ENCODE data around the gene JAM3.

The JAM3 gene

GRCh38 chr11:134159652-134160051 lies 90.8 kb downstream of the JAM3 start (continued):
- TF ChIP-seq TSHZ2 (CRISPR knock-in tag; IDR thresholded peaks at IDR 0.05) (no peak), BACH2 (CRISPR knock-in tag; IDR thresholded peaks at IDR 0.05; ENCODE audit: borderline replicate concordance) (no peak), ZFP30 (CRISPR knock-in tag; IDR thresholded peaks at IDR 0.05) (no peak), POU6F1 (CRISPR knock-in tag; IDR thresholded peaks at IDR 0.05; ENCODE audit: borderline replicate concordance, low read depth) (no peak)

GRCh38 chr11:134164490-134165370 lies 95.9 kb downstream of the JAM3 start:
- TF ChIP-seq CSRNP3 (CRISPR knock-in tag; IDR thresholded peaks at IDR 0.05) (no peak), CSDC2 (CRISPR knock-in tag; IDR thresholded peaks at IDR 0.05) (no peak), ZFP3 (CRISPR knock-in tag; IDR thresholded peaks at IDR 0.05) (no peak), CREB5 (CRISPR knock-in tag; IDR thresholded peaks at IDR 0.05; ENCODE audit: low read depth) (no peak), RARB (CRISPR knock-in tag; IDR thresholded peaks at IDR 0.05) (no peak), TCF4 (CRISPR knock-in tag; IDR thresholded peaks at IDR 0.05; ENCODE audit: borderline replicate concordance) (no peak), ISL1 (CRISPR knock-in tag; IDR thresholded peaks at IDR 0.05) (no peak), ZC3H10 (CRISPR knock-in tag; IDR thresholded peaks at IDR 0.05) (no peak), ZNF8 (CRISPR knock-in tag; IDR thresholded peaks at IDR 0.05) (no peak), PATZ1 (CRISPR knock-in tag; IDR thresholded peaks at IDR 0.05; ENCODE audit: borderline replicate concordance) (no peak), TSHZ2 (CRISPR knock-in tag; IDR thresholded peaks at IDR 0.05) (no peak), TOX (CRISPR knock-in tag; IDR thresholded peaks at IDR 0.05; ENCODE audit: borderline replicate concordance) (no peak), PPARA (CRISPR knock-in tag; IDR thresholded peaks at IDR 0.05; ENCODE audit: borderline replicate concordance) (no peak), ZNF565 (CRISPR knock-in tag; conservative IDR thresholded peaks at IDR 0.05; ENCODE audit: low read depth) (no peak), ZNF70 (CRISPR knock-in tag; IDR thresholded peaks at IDR 0.05) (no peak), SNAI2 (CRISPR knock-in tag; IDR thresholded peaks at IDR 0.05) (no peak), ESRRG (CRISPR knock-in tag; IDR thresholded peaks at IDR 0.05) (no peak)
- ATAC-seq, result no peak
